ENCODE results near the gene XPR1. TPM values are rescaled to one million over a fixed set of nuclear protein-coding genes. Genes with fewer than 3 reads are reported as not detected.

XPR1 gene
- total RNA-seq, 2 experiments from 2014 or later, result 17.6 to 21.9 TPM

GRCh38 chr1:180603223-180603849 lies 28.5 kb upstream of the XPR1 start:
- DNase-seq (no peak), ATAC-seq (no peak)
- peaks cover 7% of the 10 kb centered on the region for H3K27me3 Mint-ChIP-seq
- no peak overlapping the region for H3K4me3 Mint-ChIP-seq
- H3K9me3 Mint-ChIP-seq (ENCODE audit: low read depth), result no peaks in the 10 kb centered on the region
- H3K4me1 Mint-ChIP-seq, result no peaks in the 10 kb centered on the region
- CTCF ChIA-PET, result no interaction called here
- no peak overlapping the region for H3K27ac Mint-ChIP-seq
- H3K36me3 Mint-ChIP-seq, result no peaks in the 10 kb centered on the region

- H3K4me3 Mint-ChIP-seq, result no peak overlapping the region
- ATAC-seq, result no peak
- CTCF ChIA-PET, result no interaction called here
Measured at GRCh38 chr1:180603850-180604226, 28.0 kb upstream of the XPR1 start.

GRCh38 chr1:180606155-180606554 lies 25.7 kb upstream of the XPR1 start:
- CTCF ChIA-PET, result interaction anchor here (1.2 kb wide), 1 partner anchor 20 kb away, joined by 4 read pairs; no protein-coding TSS in a partner anchor
- no peak overlapping the region for H3K27ac Mint-ChIP-seq
- no peak overlapping the region for H3K4me3 Mint-ChIP-seq
- DNase-seq (no peak), ATAC-seq (no peak)
- H3K4me1 Mint-ChIP-seq, result no peaks in the 10 kb centered on the region
- no peaks in the 10 kb centered on the region for H3K36me3 Mint-ChIP-seq
- H3K9me3 Mint-ChIP-seq (ENCODE audit: low read depth), result no peaks in the 10 kb centered on the region
- H3K27me3 Mint-ChIP-seq, result no peaks in the 10 kb centered on the region

More at GRCh38 chr1:180603850-180604226, 28.0 kb upstream of the XPR1 start:
- Mint-ChIP-seq H3K27me3 (peaks cover 3% of the 10 kb centered on the region), H3K36me3 (no peaks in the 10 kb centered on the region), H3K9me3 (ENCODE audit: low read depth) (no peaks in the 10 kb centered on the region), H3K4me1 (no peaks in the 10 kb centered on the region), H3K27ac (no peak overlapping the region)
- no peak for DNase-seq

GRCh38 chr1:180609643-180610555 lies 21.9 kb upstream of the XPR1 start:
- no peaks in the 10 kb centered on the region for H3K36me3 Mint-ChIP-seq
- CTCF ChIA-PET, result interaction anchor here (1.1 kb wide), 1 partner anchor 33 kb away, joined by 3 read pairs; no protein-coding TSS in a partner anchor
- no peak overlapping the region for H3K27ac Mint-ChIP-seq

GRCh38 chr1:180610556-180611015 lies 21.2 kb upstream of the XPR1 start:
- Mint-ChIP-seq H3K4me3 (no peak overlapping the region), H3K27ac (no peak overlapping the region), H3K4me1 (no peaks in the 10 kb centered on the region), H3K9me3 (ENCODE audit: low read depth) (no peaks in the 10 kb centered on the region), H3K27me3 (no peaks in the 10 kb centered on the region), H3K36me3 (no peaks in the 10 kb centered on the region)
- CTCF ChIA-PET, result no interaction called here
- DNase-seq (no peak), ATAC-seq (no peak)

More at GRCh38 chr1:180609643-180610555, 21.9 kb upstream of the XPR1 start:
- H3K9me3 Mint-ChIP-seq (ENCODE audit: low read depth), result no peaks in the 10 kb centered on the region
- H3K4me3 Mint-ChIP-seq, result no peak overlapping the region
- no peaks in the 10 kb centered on the region for H3K27me3 Mint-ChIP-seq
- H3K4me1 Mint-ChIP-seq, result no peaks in the 10 kb centered on the region
- ATAC-seq (no peak), DNase-seq (no peak)

GRCh38 chr1:180611016-180611930 lies 20.5 kb upstream of the XPR1 start:
- DNase-seq (no peak), ATAC-seq (no peak)
- Mint-ChIP-seq H3K36me3 (no peaks in the 10 kb centered on the region), H3K27me3 (no peaks in the 10 kb centered on the region), H3K9me3 (ENCODE audit: low read depth) (no peaks in the 10 kb centered on the region), H3K4me1 (no peaks in the 10 kb centered on the region), H3K27ac (no peak overlapping the region), H3K4me3 (no peak overlapping the region)
- CTCF ChIA-PET, result no interaction called here

- no peaks in the 10 kb centered on the region for H3K36me3 Mint-ChIP-seq
- CTCF ChIA-PET, result no interaction called here
- no peak overlapping the region for H3K27ac Mint-ChIP-seq
- no peaks in the 10 kb centered on the region for H3K9me3 Mint-ChIP-seq (ENCODE audit: low read depth)
- no peaks in the 10 kb centered on the region for H3K27me3 Mint-ChIP-seq
- H3K4me3 Mint-ChIP-seq, result no peak overlapping the region
- DNase-seq (no peak), ATAC-seq (no peak)
- H3K4me1 Mint-ChIP-seq, result no peaks in the 10 kb centered on the region
Measured at GRCh38 chr1:180612632-180613031, 19.2 kb upstream of the XPR1 start.

GRCh38 chr1:180614730-180615129 lies 17.1 kb upstream of the XPR1 start:
- Mint-ChIP-seq H3K27ac (no peak overlapping the region), H3K36me3 (no peaks in the 10 kb centered on the region), H3K9me3 (ENCODE audit: low read depth) (no peaks in the 10 kb centered on the region), H3K27me3 (no peaks in the 10 kb centered on the region), H3K4me1 (no peaks in the 10 kb centered on the region), H3K4me3 (no peak overlapping the region)
- ATAC-seq (no peak), DNase-seq (no peak)
- CTCF ChIA-PET, result no interaction called here

GRCh38 chr1:180615493-180616290 lies 16.1 kb upstream of the XPR1 start:
- Mint-ChIP-seq H3K27me3 (no peaks in the 10 kb centered on the region), H3K36me3 (no peaks in the 10 kb centered on the region), H3K4me3 (no peak overlapping the region), H3K4me1 (no peaks in the 10 kb centered on the region), H3K9me3 (ENCODE audit: low read depth) (no peaks in the 10 kb centered on the region), H3K27ac (no peak overlapping the region)
- CTCF ChIA-PET, result no interaction called here
- ATAC-seq (no peak), DNase-seq (no peak)

GRCh38 chr1:180616439-180616838 lies 15.4 kb upstream of the XPR1 start:
- Mint-ChIP-seq H3K27me3 (no peaks in the 10 kb centered on the region), H3K4me3 (no peak overlapping the region), H3K9me3 (ENCODE audit: low read depth) (no peaks in the 10 kb centered on the region), H3K4me1 (no peaks in the 10 kb centered on the region), H3K27ac (no peak overlapping the region), H3K36me3 (no peaks in the 10 kb centered on the region)
- no peak for ATAC-seq
- DNase-seq, result no peak
- CTCF ChIA-PET, result no interaction called here

GRCh38 chr1:180617774-180618395 lies 13.9 kb upstream of the XPR1 start:
- Mint-ChIP-seq H3K27me3 (no peaks in the 10 kb centered on the region), H3K4me1 (no peaks in the 10 kb centered on the region), H3K9me3 (ENCODE audit: low read depth) (no peaks in the 10 kb centered on the region), H3K27ac (no peak overlapping the region), H3K4me3 (no peak overlapping the region), H3K36me3 (no peaks in the 10 kb centered on the region)
- CTCF ChIA-PET, result interaction anchor here (1.1 kb wide), 1 partner anchor 13 kb away, joined by 3 read pairs; the partner anchor contains the start of gene XPR1
- no peak for ATAC-seq
- DNase-seq, result no peak

GRCh38 chr1:180620581-180620980 lies 11.2 kb upstream of the XPR1 start:
- CTCF ChIA-PET, result no interaction called here
- H3K4me1 Mint-ChIP-seq, result no peaks in the 10 kb centered on the region
- H3K27me3 Mint-ChIP-seq, result peaks cover 4% of the 10 kb centered on the region
- H3K9me3 Mint-ChIP-seq (ENCODE audit: low read depth), result no peaks in the 10 kb centered on the region
- no peak overlapping the region for H3K4me3 Mint-ChIP-seq
- no peak for DNase-seq
- no peak overlapping the region for H3K27ac Mint-ChIP-seq
- H3K36me3 Mint-ChIP-seq, result no peaks in the 10 kb centered on the region
- ATAC-seq, result no peak
